DND-41 (cell line): ENCODE data around the gene SAMD1.

Experiments used
- ATAC-seq: fragments of 200-7000 bp; cut with Tn5 transposase; 3 replicates; pipeline ENCODE4 v1.9.1; 2021; ENCODE audit warnings: low read depth; ENCODE audit not compliant: insufficient read depth
- DNase-seq: peaks from one replicate; pipeline ENCODE4 v3.0.0-alpha.2; 2020
- H2AFZ ChIP-seq: 2 replicates; pipeline ENCODE4 v1.6.0; 2012; ENCODE audit warnings: low read depth, low read length
- H3K27ac ChIP-seq: 2 replicates; pipeline ENCODE4 v1.5.1; 2012; ENCODE audit warnings: low read length, inconsistent platforms
- H3K27me3 ChIP-seq: fragments of 200-600 bp; sonication (generic); 2 replicates; pipeline ENCODE4 v1.6.0; 2012; ENCODE audit warnings: low read length, mild to moderate bottlenecking, inconsistent platforms; ENCODE audit not compliant: insufficient read depth, poor library complexity
- H3K36me3 ChIP-seq: 2 replicates; pipeline ENCODE4 v1.5.1; 2012; ENCODE audit warnings: low read length, inconsistent platforms; ENCODE audit not compliant: insufficient read depth
- H3K4me1 ChIP-seq: 2 replicates; pipeline ENCODE4 v1.5.1; 2012; ENCODE audit warnings: mild to moderate bottlenecking, low read length; ENCODE audit not compliant: insufficient read depth
- H3K4me2 ChIP-seq: 2 replicates; pipeline ENCODE4 v1.6.0; 2012; ENCODE audit warnings: mild to moderate bottlenecking, moderate library complexity, low read length, inconsistent platforms; ENCODE audit not compliant: insufficient read depth
- H3K4me3 ChIP-seq, 2 experiments: fragments of 200-600 bp in 1 of 2; shearing (Covaris generic) in 1 of 2; 2 replicates each; pipeline ENCODE4 v1.5.1; 2012 to 2016; ENCODE audit warnings: inconsistent platforms in 2 of 2, low read length in 2 of 2, mild to moderate bottlenecking in 2 of 2, low read depth in 1 of 2, moderate library complexity in 1 of 2
- H3K79me2 ChIP-seq: 2 replicates; pipeline ENCODE4 v1.6.0; 2012; ENCODE audit warnings: low read length, inconsistent platforms; ENCODE audit not compliant: insufficient read depth
- H3K9ac ChIP-seq: 2 replicates; pipeline ENCODE4 v1.6.0; 2012; ENCODE audit warnings: low read depth, mild to moderate bottlenecking, inconsistent platforms, low read length, moderate library complexity
- H3K9me3 ChIP-seq: 2 replicates; pipeline ENCODE4 v1.5.1; 2012; ENCODE audit warnings: low read length, moderate library complexity, mild to moderate bottlenecking, inconsistent platforms; ENCODE audit not compliant: insufficient read depth, severe bottlenecking
- H4K20me1 ChIP-seq: 2 replicates; pipeline ENCODE4 v1.6.0; 2012; ENCODE audit warnings: low read length; ENCODE audit not compliant: insufficient read depth
- EZH2 ChIP-seq: IDR thresholded peaks from 3 replicates; pipeline ENCODE4 v1.6.1; 2012; ENCODE audit warnings: borderline replicate concordance, low read depth, mild to moderate bottlenecking, moderate library complexity, low read length, inconsistent platforms; ENCODE audit not compliant: severe bottlenecking
- TF ChIP-seq, protein P1 (sequence below): IDR thresholded peaks from 2 replicates; pipeline ENCODE4 v1.5.1; 2012; ENCODE audit warnings: borderline replicate concordance, low read length, moderate library complexity, mild to moderate bottlenecking; ENCODE audit not compliant: poor library complexity, severe bottlenecking; ENCODE audit errors: extremely low read depth

The SAMD1 gene

DNA sequence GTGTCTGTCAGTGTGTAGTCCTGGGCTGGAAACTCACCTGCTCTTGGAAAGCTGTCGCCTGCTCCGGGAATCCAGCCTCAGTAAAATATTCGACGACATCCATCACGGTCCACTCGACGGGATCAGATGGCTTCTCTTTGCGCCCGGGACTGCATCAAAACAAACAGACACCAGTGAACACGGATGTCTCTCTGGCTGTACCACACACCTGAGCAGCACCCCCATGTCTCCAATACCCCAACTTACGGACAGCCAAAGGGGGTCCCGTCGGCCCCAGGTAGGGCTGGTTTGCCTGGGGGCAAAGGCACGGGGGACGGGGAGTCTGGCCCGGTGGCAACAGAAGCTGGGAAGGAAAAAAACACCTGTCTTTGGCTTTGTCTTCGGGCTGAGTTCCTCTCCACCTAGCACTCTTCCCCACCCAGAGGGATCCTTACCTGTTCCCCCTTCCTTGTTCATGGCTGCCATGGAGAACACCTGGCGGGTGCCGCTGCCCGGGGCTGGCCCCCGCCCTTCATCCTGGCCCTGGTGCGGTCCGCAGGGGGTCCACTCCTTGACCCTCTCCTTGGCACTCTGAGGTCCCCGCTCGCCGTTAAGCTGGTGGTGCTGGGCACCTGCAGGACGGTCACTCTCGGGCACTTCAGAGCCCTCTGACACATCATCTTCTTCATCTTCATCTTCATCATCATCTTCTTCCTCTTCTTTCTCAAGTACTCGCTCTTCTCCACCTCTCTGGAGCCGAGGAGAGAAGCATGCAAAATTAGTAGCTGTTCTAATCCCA is 1.7 kb downstream of the SAMD1 start:
- H3K4me2 ChIP-seq: peak overlapping the region; percentile 61
- peaks cover 9% of the 10 kb centered on the region for H3K9me3 ChIP-seq
- peaks cover 29% of the 10 kb centered on the region for H3K4me1 ChIP-seq
- no peak for ATAC-seq
- peaks cover 24% of the 10 kb centered on the region for H3K79me2 ChIP-seq
- H2AFZ ChIP-seq: no peak overlapping the region
- no peak for DNase-seq
- H3K36me3 ChIP-seq: peaks cover 33% of the 10 kb centered on the region
- H3K4me3 ChIP-seq: peak overlapping the region in 1 of 2 experiments; percentile 81; a peak in 3 of 4 replicates
- peak overlapping the region; percentile 78; the same call in 1 of the 2 replicates for H3K9ac ChIP-seq
- TF ChIP-seq, protein P1, sequence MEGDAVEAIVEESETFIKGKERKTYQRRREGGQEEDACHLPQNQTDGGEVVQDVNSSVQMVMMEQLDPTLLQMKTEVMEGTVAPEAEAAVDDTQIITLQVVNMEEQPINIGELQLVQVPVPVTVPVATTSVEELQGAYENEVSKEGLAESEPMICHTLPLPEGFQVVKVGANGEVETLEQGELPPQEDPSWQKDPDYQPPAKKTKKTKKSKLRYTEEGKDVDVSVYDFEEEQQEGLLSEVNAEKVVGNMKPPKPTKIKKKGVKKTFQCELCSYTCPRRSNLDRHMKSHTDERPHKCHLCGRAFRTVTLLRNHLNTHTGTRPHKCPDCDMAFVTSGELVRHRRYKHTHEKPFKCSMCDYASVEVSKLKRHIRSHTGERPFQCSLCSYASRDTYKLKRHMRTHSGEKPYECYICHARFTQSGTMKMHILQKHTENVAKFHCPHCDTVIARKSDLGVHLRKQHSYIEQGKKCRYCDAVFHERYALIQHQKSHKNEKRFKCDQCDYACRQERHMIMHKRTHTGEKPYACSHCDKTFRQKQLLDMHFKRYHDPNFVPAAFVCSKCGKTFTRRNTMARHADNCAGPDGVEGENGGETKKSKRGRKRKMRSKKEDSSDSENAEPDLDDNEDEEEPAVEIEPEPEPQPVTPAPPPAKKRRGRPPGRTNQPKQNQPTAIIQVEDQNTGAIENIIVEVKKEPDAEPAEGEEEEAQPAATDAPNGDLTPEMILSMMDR: no peak
- TF ChIP-seq EZH2: no peak
- H3K27me3 ChIP-seq: no peaks in the 10 kb centered on the region
- peaks cover 18% of the 10 kb centered on the region for H4K20me1 ChIP-seq
- H3K27ac ChIP-seq: no peak overlapping the region

DNA sequence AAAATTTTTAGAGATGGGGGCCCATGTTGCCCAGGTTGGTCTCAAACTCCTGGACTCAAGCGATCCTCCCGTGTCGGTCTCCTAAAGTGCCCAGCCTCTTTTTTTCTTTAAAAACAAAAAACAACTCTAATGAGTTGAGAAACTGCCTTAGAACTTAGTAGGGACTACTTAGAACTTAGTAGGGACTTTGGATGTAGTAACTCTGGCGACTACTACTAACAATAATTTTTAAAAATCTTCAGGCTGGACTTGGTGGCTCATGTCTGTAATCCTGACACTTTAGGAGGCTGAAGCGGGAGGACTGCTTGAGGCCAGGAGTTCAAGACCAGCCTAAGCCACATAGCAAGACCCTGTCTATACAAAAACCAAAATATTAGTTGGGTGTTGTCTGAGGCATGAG is 4.5 kb downstream of the SAMD1 start:
- DNase-seq (no peak), ATAC-seq (no peak)
- TF ChIP-seq EZH2: no peak
- TF ChIP-seq, protein P1: no peak
- Histone ChIP-seq H3K4me2 (no peak overlapping the region), H3K27ac (no peak overlapping the region), H3K4me3 (no peak overlapping the region), H4K20me1 (peaks cover 18% of the 10 kb centered on the region), H3K9ac (no peak overlapping the region), H2AFZ (no peak overlapping the region), H3K4me1 (peaks cover 26% of the 10 kb centered on the region), H3K79me2 (peaks cover 19% of the 10 kb centered on the region), H3K9me3 (no peaks in the 10 kb centered on the region), H3K27me3 (no peaks in the 10 kb centered on the region), H3K36me3 (peaks cover 26% of the 10 kb centered on the region)

DNA sequence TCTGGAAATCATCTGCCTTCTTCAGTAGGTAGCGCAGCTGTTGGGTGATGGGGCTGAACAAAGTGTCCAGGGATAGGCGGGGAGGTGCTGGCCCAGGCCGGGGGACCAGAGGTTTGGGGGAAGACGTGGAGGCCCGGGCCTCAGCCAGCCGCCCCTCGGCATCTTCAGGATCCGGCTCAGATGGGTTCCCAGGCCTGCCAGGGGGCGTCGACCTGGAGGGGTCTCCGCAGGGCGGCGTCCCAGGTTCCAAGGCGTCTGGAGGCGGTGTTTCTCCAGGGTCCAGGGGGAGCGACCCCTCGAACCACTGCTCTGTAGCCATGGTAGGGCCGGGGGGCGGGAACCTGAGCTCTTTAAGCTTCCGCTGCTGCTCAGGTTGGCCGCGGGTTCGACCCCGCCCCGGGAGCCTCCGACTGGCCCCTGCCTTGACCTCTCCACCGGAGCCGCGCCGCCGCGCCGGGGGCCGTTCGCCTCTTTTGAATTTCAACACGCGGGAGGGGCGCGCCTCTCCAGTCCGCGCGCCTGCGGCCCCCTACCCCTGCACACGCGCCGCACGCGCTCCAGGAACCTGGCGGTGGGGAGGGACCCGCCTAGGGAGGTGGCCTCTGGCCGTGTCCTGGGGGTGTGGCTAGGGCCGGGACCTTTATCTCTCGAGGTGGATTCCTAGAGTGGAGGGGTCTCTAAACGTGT is 5.1 kb downstream of the SAMD1 start, which contains the start of gene C19orf67:
Gene C19orf67 (minus strand): TSS at position 475 of the 687 bp plus-strand sequence. CDS start 156 bp downstream, at position 319.
- Histone ChIP-seq H3K9ac (no peak within 1 kb of the TSS), H3K79me2 (peaks cover 23% of the 10 kb centered on the region), H3K36me3 (peaks cover 26% of the 10 kb centered on the region), H3K4me1 (peaks cover 29% of the 10 kb centered on the region), H3K27ac (no peak within 1 kb of the TSS), H2AFZ (no peak within 1 kb of the TSS), H3K27me3 (no peaks in the 10 kb centered on the region), H4K20me1 (peaks cover 18% of the 10 kb centered on the region), H3K4me3 (no peak within 1 kb of the TSS), H3K9me3 (no peaks in the 10 kb centered on the region), H3K4me2 (no peak within 1 kb of the TSS)
- DNase-seq: no peak
- no peak for ATAC-seq
- TF ChIP-seq, protein P1: no peak
- TF ChIP-seq EZH2: no peak
